Neural crest cell (in vitro differentiated cells): Measurements from ENCODE around the gene SRP14. TPM values are rescaled to one million over a fixed set of nuclear protein-coding genes. Genes with fewer than 3 reads are reported as not detected.
A peak's percentile ranks its signal among the peaks of the same experiment; 100 is the strongest.

ENCODE experiments used
- DNase-seq: peaks from one replicate; pipeline ENCODE4 v3.0.0; 2021; ENCODE audit warnings: low read depth, mixed read lengths, low spot score
- H3K27ac Mint-ChIP-seq: one replicate; pipeline ENCODE4 v1.8.0; 2021; ENCODE audit warnings: mild to moderate bottlenecking, mixed read lengths; ENCODE audit not compliant: unreplicated experiment
- H3K27me3 Mint-ChIP-seq: 2 replicates; pipeline ENCODE4 v1.8.0; 2021; ENCODE audit warnings: low read depth, mild to moderate bottlenecking, mixed read lengths
- H3K36me3 Mint-ChIP-seq: 2 replicates; pipeline ENCODE4 v1.8.0; 2021; ENCODE audit warnings: low read depth, mild to moderate bottlenecking, mixed read lengths
- H3K4me1 Mint-ChIP-seq: 2 replicates; pipeline ENCODE4 v1.8.0; 2021; ENCODE audit warnings: mixed read lengths
- H3K4me3 Mint-ChIP-seq: one replicate; pipeline ENCODE4 v1.8.0; 2021; ENCODE audit warnings: mild to moderate bottlenecking, mixed read lengths
- H3K9me3 Mint-ChIP-seq: 2 replicates; pipeline ENCODE4 v1.8.0; 2021; ENCODE audit warnings: mixed read lengths
- total RNA-seq: library from RNA; stranded (reverse); gene quantifications from 2 replicates; pipeline ENCODE4 v1.2.1, GENCODE V29; 2021
- TF ChIP-seq, protein P1 (sequence below): fragments of 200-600 bp; sonication (generic); conservative IDR thresholded peaks from 2 replicates; pipeline ENCODE4 v1.5.0; 2021; ENCODE audit warnings: antibody characterized with exemption, mild to moderate bottlenecking

SRP14 gene
- total RNA-seq, 1 donor from 2014 or later, result 229 TPM

DNA sequence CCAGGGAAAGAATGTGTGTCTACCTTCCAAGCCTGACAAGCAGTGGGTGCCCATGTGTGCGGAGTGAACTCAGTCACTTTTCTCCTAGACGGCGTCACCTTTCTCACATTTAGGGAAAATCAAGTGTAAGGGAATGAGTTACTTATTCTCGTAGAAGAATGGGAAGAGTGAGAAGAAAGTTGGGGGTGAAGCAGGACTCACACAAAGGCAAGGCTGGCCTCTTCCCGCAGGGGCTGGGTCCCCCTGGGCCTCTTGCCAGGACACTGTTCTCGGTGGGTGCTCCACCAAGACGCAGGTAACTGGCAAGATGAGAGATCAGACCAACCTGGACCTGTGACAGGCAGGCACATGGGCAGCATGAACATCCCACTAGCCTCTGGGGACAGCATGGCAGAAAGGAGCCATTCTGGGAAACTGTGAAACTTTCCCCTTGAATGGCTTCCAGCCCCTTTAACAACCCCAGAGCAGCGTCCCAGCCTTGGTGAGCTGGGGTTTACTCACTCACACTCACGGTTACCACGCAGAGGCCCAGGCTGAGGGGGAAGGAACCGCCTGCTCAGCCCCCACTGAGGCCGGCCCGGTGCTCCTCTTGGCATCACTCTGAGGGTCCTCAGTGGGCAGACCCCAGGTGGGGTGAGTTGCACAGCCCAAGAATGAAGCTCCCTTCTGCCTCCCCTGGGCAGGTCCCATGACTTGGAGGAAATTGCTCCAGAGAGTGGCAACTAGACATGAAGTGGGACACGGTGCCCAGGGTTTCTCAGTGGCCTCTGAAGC, 15.0 kb upstream of the SRP14 start:
- no peak for DNase-seq
- peaks cover 27% of the 10 kb centered on the region for H3K4me1 Mint-ChIP-seq
- no peaks in the 10 kb centered on the region for H3K9me3 Mint-ChIP-seq
- peaks cover 2% of the 10 kb centered on the region for H3K27me3 Mint-ChIP-seq
- H3K36me3 Mint-ChIP-seq, result no peaks in the 10 kb centered on the region
- peak overlapping the region; percentile 74 for H3K27ac Mint-ChIP-seq
- H3K4me3 Mint-ChIP-seq, result no peak overlapping the region
- TF ChIP-seq, protein P1, sequence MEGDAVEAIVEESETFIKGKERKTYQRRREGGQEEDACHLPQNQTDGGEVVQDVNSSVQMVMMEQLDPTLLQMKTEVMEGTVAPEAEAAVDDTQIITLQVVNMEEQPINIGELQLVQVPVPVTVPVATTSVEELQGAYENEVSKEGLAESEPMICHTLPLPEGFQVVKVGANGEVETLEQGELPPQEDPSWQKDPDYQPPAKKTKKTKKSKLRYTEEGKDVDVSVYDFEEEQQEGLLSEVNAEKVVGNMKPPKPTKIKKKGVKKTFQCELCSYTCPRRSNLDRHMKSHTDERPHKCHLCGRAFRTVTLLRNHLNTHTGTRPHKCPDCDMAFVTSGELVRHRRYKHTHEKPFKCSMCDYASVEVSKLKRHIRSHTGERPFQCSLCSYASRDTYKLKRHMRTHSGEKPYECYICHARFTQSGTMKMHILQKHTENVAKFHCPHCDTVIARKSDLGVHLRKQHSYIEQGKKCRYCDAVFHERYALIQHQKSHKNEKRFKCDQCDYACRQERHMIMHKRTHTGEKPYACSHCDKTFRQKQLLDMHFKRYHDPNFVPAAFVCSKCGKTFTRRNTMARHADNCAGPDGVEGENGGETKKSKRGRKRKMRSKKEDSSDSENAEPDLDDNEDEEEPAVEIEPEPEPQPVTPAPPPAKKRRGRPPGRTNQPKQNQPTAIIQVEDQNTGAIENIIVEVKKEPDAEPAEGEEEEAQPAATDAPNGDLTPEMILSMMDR, result no peak

DNA sequence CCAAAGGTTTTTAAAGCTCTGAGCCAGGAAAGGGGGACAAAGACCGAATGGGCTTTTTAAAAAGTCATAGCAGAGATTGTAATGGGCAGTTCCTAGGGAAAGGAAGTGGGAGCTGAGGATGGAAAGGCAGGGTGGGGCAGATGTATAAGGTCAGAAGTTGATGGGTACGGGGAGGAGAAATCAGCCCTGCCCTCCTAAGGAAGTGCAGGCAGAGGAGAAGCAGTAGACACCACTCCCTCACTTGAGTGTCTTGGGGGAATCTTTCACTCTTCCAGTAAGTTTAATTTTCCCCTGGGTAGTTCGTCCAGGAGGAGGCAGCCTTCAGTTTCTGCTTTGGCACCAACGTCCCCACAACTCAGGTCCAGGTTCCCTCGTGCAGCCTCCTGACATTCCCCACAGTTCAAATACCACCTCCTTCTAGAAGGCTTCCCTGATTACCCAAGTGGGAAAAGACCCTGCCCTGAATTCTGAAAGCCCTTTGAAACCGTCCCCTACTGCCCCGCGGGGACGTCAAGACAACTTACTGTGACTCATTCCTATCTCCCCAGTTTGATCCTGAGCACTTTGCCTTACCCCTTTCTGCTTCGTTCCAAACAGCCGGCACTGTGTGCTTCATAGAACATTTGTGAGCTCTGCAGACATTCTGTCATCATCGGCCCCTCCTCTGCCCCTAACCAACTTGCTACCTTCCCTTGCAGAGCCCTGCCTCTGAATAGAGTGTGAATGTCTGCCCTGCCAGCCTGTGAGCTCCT, 14.3 kb upstream of the SRP14 start:
- DNase-seq, result no peak
- Mint-ChIP-seq H3K36me3 (no peaks in the 10 kb centered on the region), H3K9me3 (no peaks in the 10 kb centered on the region), H3K4me3 (no peak overlapping the region), H3K4me1 (peaks cover 28% of the 10 kb centered on the region), H3K27ac (peak overlapping the region; percentile 74), H3K27me3 (peaks cover 2% of the 10 kb centered on the region)
- TF ChIP-seq, protein P1, result no peak

DNA sequence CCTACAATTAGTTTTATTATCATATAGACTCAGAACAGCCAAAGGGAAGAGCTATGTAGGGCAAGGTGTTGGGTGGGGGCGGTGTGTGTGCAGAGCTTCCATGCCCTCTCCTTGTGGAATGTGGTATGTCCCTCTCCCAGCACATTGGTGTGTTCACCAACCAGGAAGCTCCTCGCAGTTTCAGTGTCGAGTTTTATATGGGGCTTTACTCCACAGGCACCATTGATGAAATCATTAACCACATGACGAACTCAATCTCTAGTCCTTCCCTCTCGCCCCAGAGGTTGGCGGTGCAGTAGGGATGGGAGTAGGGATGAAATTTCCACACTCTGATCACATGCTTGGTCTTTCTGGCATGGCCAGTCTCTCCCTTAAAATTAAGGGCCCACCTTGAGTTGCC, 13.6 kb upstream of the SRP14 start:
- Mint-ChIP-seq H3K4me1 (peaks cover 31% of the 10 kb centered on the region), H3K9me3 (no peaks in the 10 kb centered on the region), H3K27ac (peak overlapping the region; percentile 9), H3K27me3 (peaks cover 2% of the 10 kb centered on the region), H3K4me3 (no peak overlapping the region), H3K36me3 (no peaks in the 10 kb centered on the region)
- TF ChIP-seq, protein P1, result no peak
- DNase-seq, result no peak

DNA sequence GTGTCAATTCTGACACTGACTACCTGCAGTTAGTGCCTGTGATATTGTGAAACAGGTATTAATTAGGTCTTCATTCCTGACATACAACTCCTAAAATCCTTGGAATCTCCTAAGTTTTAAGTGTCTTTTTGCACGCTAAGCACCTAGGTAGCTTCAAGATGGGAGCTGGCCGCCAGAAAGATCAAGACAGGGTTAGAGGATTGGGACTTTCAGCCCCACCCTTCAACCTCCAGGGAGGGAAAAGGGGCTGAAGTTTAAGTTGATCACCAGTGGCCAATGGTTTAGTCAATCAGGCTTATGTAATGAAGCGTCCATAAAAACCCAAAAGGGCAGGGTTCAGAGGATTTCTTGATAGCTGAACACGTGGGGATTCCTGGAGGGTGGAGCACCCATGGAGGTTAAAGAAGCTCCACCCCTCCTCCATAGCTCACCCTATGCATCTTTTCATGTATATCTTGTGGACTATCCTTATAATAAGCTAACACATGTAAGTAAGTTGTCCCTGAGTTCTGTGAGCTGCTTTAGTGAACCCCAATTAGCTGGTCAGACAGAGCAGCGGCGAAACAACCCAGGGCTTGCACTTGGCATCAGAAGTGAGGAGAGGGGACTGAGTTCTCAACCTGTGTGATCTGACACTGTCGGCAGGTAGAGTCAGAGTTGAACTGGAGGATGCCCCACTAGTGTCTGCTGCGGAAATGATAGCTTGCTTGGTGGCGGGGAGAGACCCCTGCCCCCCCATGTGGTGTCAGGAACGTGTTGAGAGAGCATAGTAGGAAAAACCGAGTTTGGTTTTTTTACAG, 12.8 kb upstream of the SRP14 start:
- Mint-ChIP-seq H3K27ac (no peak overlapping the region), H3K27me3 (peaks cover 2% of the 10 kb centered on the region), H3K4me1 (peaks cover 32% of the 10 kb centered on the region), H3K9me3 (no peaks in the 10 kb centered on the region), H3K4me3 (no peak overlapping the region), H3K36me3 (no peaks in the 10 kb centered on the region)
- no peak for DNase-seq
- TF ChIP-seq, protein P1, result no peak

DNA sequence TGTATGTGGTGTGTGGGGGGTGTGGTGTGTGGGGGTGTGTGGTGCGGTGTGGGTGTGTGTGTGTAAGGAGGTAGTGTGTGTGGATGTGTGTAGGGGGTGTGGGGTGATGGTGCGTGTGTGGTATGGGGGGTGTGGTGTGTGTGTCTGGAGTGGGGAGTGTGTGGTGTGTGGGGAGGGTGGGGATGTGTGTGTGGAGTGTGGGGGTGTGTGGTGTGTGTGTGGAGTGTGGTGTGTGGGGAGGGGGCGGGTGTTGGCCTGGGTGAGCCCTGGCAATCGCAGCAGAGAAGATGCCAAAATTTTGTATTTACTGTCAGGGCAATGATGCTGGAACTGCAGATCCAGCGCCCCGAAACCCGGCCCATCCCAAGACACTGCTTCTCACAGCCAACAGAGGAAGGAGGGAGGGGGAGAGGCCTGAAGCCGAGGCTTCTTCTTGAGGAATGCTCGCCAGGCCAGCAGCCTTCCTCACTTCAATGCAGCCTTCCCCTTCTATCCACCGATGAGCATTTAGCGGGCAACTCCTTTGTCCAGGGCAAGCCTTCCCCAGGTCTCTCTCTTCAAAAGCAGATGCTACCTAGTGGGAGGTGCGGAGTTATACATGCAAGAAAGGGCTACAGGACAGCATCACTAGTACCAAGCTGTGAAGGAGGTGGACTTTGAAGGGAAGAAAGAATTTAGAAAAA, 11.9 kb upstream of the SRP14 start:
- H3K4me1 Mint-ChIP-seq, result peaks cover 28% of the 10 kb centered on the region
- H3K9me3 Mint-ChIP-seq, result no peaks in the 10 kb centered on the region
- H3K36me3 Mint-ChIP-seq, result no peaks in the 10 kb centered on the region
- H3K27me3 Mint-ChIP-seq, result peaks cover 2% of the 10 kb centered on the region
- H3K27ac Mint-ChIP-seq, result no peak overlapping the region
- peak overlapping the region; percentile 21 for H3K4me3 Mint-ChIP-seq
- TF ChIP-seq, protein P1, result no peak
- DNase-seq, result no peak
